IPS-11a (cell line): ENCODE results near the gene KRTAP3-2.

Experiments
- H3K4me3 ChIP-seq: one replicate; pipeline ENCODE4 v1.5.1; 2013; ENCODE audit warnings: low read depth, low read length, control low read depth

KRTAP3-2 gene

GRCh38 chr17:41012326-41013120 is 12.8 kb upstream of the KRTAP3-2 start:
- no peak overlapping the region for H3K4me3 ChIP-seq

DNA sequence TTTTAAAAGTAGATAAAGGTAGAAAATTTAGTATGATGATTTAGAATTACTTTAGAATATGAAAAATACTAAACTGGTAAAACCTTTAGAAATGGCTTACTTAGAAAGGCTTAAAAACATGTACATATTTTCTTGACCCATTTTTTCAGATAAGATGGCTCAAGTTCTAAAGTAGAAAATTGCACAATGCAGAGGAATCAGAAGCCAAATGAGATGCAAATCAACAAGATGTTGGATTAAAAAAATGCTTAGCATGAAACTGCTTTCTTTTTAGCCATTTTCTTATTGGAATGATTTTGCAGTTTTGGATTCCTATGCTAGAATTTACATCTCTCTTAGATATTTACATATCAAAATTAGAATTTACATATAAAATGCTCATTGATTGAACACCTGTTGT is 10.7 kb upstream of the KRTAP3-2 start:
- H3K4me3 ChIP-seq: no peak overlapping the region

DNA sequence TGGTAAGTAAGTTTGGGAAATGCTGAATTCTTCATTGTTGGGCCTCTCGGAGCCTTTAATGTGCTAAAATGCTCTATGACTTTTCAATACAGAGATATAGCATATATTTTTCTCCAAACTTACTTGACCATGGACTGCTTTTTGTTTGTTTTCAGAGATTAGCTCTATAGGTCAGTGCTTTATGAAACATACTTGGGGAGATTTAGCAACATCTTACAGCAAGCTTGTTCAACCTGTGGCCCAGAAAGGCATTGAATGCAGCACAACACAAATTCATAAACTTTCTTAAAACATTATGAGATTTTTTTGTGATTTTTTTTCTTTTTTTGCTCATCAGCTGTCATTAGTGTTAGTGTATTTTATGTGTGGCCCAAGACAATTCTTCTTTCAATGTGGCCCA is 10.2 kb upstream of the KRTAP3-2 start:
- no peak overlapping the region for H3K4me3 ChIP-seq

- H3K4me3 ChIP-seq: no peak overlapping the region
Measured at GRCh38 chr17:41009301-41009760, 9.6 kb upstream of the KRTAP3-2 start.

GRCh38 chr17:41008811-41009210 is 9.1 kb upstream of the KRTAP3-2 start, which contains the start of gene KRTAP3-1:
TSS of gene KRTAP3-1 (minus strand) at chr17:41009128. CDS start at chr17:41009074, 54 bp downstream.
- no peak within 1 kb of the TSS for H3K4me3 ChIP-seq

GRCh38 chr17:41004397-41004796 is 4.7 kb upstream of the KRTAP3-2 start:
- H3K4me3 ChIP-seq: no peak overlapping the region

- no peak overlapping the region for H3K4me3 ChIP-seq
Measured at GRCh38 chr17:41003926-41004325, 4.2 kb upstream of the KRTAP3-2 start.

DNA sequence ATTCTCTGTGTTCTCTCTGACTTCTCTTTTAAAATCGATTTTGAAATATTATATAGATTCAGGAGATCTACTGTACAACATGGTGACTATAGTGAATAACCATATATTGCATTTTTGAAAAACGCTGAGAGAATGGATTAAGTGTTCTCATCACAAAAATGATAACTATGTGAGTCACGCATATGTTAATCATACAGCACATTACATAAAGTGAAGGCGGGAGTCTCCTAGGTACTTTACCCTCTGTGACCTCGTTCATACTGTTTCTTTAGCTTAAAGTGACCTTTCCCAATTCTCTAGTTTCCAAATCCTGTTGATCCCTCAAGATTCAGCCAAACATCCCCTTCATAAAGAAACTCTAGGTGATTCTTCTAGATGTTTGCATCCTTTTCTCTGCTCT is 3.1 kb upstream of the KRTAP3-2 start:
- no peak overlapping the region for H3K4me3 ChIP-seq

DNA sequence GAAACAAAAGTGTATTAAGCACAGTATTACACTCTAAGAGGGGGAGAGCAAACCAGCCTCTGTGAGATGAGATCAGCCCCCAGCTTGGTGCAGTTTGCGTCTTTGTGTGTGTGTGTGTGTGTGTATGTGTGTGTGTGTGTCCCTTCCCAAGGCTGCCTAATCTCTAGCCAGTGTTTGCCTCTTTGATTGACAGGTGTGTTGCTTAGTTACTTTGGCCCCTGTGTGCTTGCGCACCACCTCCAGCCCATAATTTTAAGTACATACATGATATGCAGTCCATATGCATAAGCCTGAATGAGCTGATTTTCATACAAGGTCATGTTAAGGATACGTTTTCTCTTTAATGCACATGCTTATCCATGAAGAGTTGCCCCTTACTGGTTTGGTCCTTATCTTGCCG is 2.1 kb upstream of the KRTAP3-2 start:
- H3K4me3 ChIP-seq: no peak overlapping the region

- no peak overlapping the region for H3K4me3 ChIP-seq
Measured at GRCh38 chr17:40997361-40997760, 2.3 kb downstream of the KRTAP3-2 start.

DNA sequence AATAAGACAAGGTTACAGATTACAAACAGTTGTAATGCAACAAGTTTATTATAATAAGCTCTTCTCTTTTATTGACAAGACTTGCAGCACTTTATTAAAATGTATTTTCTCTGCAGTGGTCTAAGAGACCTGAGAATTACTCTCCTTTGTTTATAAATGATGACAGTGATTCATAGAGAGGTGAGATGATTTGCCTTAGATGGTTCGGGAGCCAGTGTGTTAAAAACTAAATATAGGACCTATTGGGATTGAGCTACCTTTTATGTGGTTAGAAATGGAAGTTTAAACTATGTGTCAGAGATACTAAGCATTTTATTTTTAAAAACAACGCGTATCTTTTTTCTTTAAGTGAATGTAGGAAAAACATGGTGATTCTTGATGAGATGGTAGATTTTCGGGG is 2.9 kb downstream of the KRTAP3-2 start:
- no peak overlapping the region for H3K4me3 ChIP-seq

DNA sequence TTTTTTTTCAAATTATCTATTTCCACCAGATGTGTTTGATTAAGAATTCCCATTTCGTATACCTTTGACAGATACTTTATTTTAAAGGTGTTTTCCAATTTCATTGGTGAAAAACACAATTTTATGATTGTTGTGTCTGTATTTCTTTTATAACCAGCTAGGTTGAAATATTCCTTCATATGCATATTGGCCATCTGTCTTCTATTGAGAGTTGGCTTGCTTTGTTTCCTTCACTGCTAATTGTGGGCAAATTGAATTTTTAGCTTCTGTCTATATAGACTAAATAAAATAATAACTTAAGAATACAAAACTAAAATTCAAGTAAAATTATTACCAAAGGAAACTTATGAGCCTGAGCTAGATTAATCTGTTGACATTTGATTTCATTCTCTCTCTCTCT is 4.6 kb downstream of the KRTAP3-2 start:
- H3K4me3 ChIP-seq: no peak overlapping the region

GRCh38 chr17:40993839-40994238 is 5.9 kb downstream of the KRTAP3-2 start, which contains the start of gene KRTAP3-3:
TSS of gene KRTAP3-3 (minus strand) at chr17:40994164. CDS start at chr17:40994097, 67 bp downstream.
- H3K4me3 ChIP-seq: no peak within 1 kb of the TSS

- no peak overlapping the region for H3K4me3 ChIP-seq
Measured at GRCh38 chr17:40993084-40993483, 6.6 kb downstream of the KRTAP3-2 start.

GRCh38 chr17:40992666-40993065 is 7.0 kb downstream of the KRTAP3-2 start:
- H3K4me3 ChIP-seq: no peak overlapping the region

DNA sequence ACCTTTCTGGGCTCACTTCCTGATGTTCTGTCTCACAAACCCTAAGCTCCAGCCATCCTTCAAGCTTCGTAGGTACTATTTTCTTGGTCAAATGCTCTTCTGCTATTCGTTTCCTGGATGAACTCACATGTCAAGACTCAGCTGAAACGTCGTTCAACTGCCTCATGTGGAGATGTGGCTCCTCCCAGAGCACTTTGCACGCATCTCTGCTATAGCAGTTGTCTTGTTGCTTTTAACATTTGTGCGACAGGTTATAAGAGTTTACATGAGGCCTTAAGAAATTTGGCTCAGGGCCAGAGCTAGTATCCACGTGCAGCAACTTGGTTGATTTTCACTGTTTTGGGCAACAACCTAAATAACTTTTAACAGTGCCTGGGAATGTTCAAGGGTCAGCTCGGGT is 12.8 kb downstream of the KRTAP3-2 start:
- no peak overlapping the region for H3K4me3 ChIP-seq

GRCh38 chr17:40984226-40984625 is 15.5 kb downstream of the KRTAP3-2 start, which contains the start of gene KRT40:
TSS of gene KRT40 (minus strand) at chr17:40984326. CDS start at chr17:40984273, 53 bp downstream.
- no peak within 1 kb of the TSS for H3K4me3 ChIP-seq

- no peak overlapping the region for H3K4me3 ChIP-seq
Measured at GRCh38 chr17:40981115-40981514, 18.6 kb downstream of the KRTAP3-2 start.

DNA sequence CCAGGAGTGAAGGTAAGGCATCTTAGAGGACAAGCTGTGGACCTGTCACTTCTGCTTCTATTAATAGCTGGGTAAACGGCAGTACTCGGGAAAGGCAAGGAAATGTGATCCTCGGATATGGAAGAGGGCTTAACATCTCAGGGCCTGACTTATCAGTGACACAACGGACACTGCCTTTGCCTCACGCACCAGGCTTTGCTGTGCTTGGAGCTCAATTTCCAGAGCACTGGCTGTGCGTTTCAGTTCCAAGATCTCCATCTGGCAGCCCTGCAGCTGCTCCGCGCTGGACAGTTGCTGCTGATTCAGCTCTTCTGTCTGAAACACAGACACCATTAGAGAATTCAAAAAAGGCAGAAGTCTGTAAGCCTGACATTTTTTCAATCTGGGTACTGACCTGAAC is 19.1 kb downstream of the KRTAP3-2 start:
- no peak overlapping the region for H3K4me3 ChIP-seq

GRCh38 chr17:40980117-40980516 is 19.6 kb downstream of the KRTAP3-2 start:
- no peak overlapping the region for H3K4me3 ChIP-seq

- no peak overlapping the region for H3K4me3 ChIP-seq
Measured at GRCh38 chr17:40978575-40979151, 21.0 kb downstream of the KRTAP3-2 start.

GRCh38 chr17:40975516-40975915 is 24.2 kb downstream of the KRTAP3-2 start:
- H3K4me3 ChIP-seq: no peak overlapping the region
